Natural killer cell treated with Interleukin-12 subunit alpha and Interleukin-12 subunit beta and Interleukin-15 and Interleukin-18, amount 100 ng/mL, for 72 hours (primary cell): ENCODE results near the gene GPR87. TPM values are rescaled to one million over a fixed set of nuclear protein-coding genes. Genes with fewer than 3 reads are reported as not detected.
A peak's percentile ranks its signal among the peaks of the same experiment; 100 is the strongest.

Experiments
- ATAC-seq, 2 donors: fragments of 150-1000 bp; cut with Tn5 transposase in 1 of 2; sonication (Bioruptor Pico), chemical (Tn5 transposase) in 1 of 2; 2 replicates each; pipeline ENCODE4 v1.10.0; 2021
- DNase-seq: peaks from one replicate; pipeline ENCODE4 v3.0.0; 2022; ENCODE audit warnings: low spot score
- H3K27ac Mint-ChIP-seq, 2 donors: 1 replicate in 1 of 2; 2 replicates in 1 of 2; pipeline ENCODE4 v1.8.0; 2022; ENCODE audit warnings: mixed read lengths in 2 of 2, mild to moderate bottlenecking in 1 of 2, moderate library complexity in 1 of 2
- H3K27me3 Mint-ChIP-seq, 2 donors: 1 replicate in 1 of 2; 2 replicates in 1 of 2; pipeline ENCODE4 v1.8.0; 2022; ENCODE audit warnings: mixed read lengths in 2 of 2
- H3K36me3 Mint-ChIP-seq: one replicate; pipeline ENCODE4 v1.8.0; 2022; ENCODE audit warnings: mixed read lengths
- H3K4me1 Mint-ChIP-seq, 2 donors: 1 replicate in 1 of 2; 2 replicates in 1 of 2; pipeline ENCODE4 v1.8.0; 2022; ENCODE audit warnings: low read depth in 2 of 2, mixed read lengths in 2 of 2, mild to moderate bottlenecking in 1 of 2
- H3K4me3 Mint-ChIP-seq: one replicate; pipeline ENCODE4 v1.8.0; 2022; ENCODE audit warnings: mixed read lengths
- H3K9me3 Mint-ChIP-seq: 2 replicates; pipeline ENCODE4 v1.8.0; 2022; ENCODE audit warnings: mixed read lengths
- total RNA-seq, 2 donors: library from RNA; stranded (reverse); gene quantifications; one replicate each; pipeline ENCODE4 v1.2.3, GENCODE V29; 2022

The GPR87 gene, protein sequence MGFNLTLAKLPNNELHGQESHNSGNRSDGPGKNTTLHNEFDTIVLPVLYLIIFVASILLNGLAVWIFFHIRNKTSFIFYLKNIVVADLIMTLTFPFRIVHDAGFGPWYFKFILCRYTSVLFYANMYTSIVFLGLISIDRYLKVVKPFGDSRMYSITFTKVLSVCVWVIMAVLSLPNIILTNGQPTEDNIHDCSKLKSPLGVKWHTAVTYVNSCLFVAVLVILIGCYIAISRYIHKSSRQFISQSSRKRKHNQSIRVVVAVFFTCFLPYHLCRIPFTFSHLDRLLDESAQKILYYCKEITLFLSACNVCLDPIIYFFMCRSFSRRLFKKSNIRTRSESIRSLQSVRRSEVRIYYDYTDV
- total RNA-seq, result not detected

GRCh38 chr3:151316267-151316991 lies at the start of gene GPR87:
TSS of gene GPR87 (minus strand) at chr3:151316820. CDS start at chr3:151300100, 16,720 bp downstream.
- H3K4me3 Mint-ChIP-seq, result no peak within 1 kb of the TSS
- no peaks in the 10 kb centered on the region for H3K9me3 Mint-ChIP-seq
- H3K36me3 Mint-ChIP-seq, result no peaks in the 10 kb centered on the region
- H3K27me3 Mint-ChIP-seq, result peaks cover 0 to 2% of the 10 kb centered on the region in 2 donors
- no peak for DNase-seq
- peak within 1 kb of the TSS in 1 of 2 donors; percentile 7 for H3K27ac Mint-ChIP-seq
- no peaks in the 10 kb centered on the region for H3K4me1 Mint-ChIP-seq
- no peak for ATAC-seq

GRCh38 chr3:151362751-151363174 lies 46.1 kb upstream of the GPR87 start:
- Mint-ChIP-seq H3K4me1 (no peaks in the 10 kb centered on the region), H3K36me3 (no peaks in the 10 kb centered on the region), H3K27ac (no peak overlapping the region), H3K4me3 (no peak overlapping the region), H3K27me3 (peaks cover 0 to 17% of the 10 kb centered on the region in 2 donors), H3K9me3 (no peaks in the 10 kb centered on the region)
- DNase-seq, result no peak
- no peak for ATAC-seq

DNA sequence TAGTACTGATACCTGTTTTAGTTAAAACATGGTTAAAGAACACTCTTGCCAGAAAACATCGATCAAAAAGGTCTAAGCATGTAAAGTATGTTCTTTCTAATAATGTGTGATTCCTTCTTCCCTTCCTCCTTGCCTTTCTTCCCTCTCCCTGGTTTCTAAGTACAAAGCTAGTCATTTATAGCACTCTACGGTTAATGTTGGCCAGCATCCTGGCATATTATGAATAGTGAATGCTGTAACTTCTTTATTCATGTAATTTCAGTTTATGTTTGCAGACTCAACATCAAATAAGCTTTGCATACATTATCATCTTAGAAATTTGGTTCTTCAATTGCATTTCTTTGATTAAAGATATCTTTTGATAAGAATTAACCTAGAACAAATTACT lies 40.8 kb upstream of the GPR87 start:
- Mint-ChIP-seq H3K4me1 (no peaks in the 10 kb centered on the region), H3K36me3 (no peaks in the 10 kb centered on the region), H3K9me3 (no peaks in the 10 kb centered on the region), H3K27ac (no peak overlapping the region), H3K4me3 (no peak overlapping the region), H3K27me3 (peaks cover 0 to 3% of the 10 kb centered on the region in 2 donors)
- DNase-seq, result no peak
- ATAC-seq, result no peak

- H3K4me1 Mint-ChIP-seq, result no peaks in the 10 kb centered on the region
- H3K27ac Mint-ChIP-seq, result no peak overlapping the region
- H3K36me3 Mint-ChIP-seq, result no peaks in the 10 kb centered on the region
- ATAC-seq (no peak), DNase-seq (no peak)
- H3K9me3 Mint-ChIP-seq, result no peaks in the 10 kb centered on the region
- H3K4me3 Mint-ChIP-seq, result no peak overlapping the region
- no peaks in the 10 kb centered on the region for H3K27me3 Mint-ChIP-seq
Measured at GRCh38 chr3:151356794-151357462, 40.3 kb upstream of the GPR87 start.

- Mint-ChIP-seq H3K4me1 (peaks cover 11 to 18% of the 10 kb centered on the region in 2 donors), H3K27ac (peak overlapping the region in 1 of 2 donors; percentile 40), H3K36me3 (no peaks in the 10 kb centered on the region), H3K9me3 (no peaks in the 10 kb centered on the region), H3K27me3 (peaks cover 0 to 8% of the 10 kb centered on the region in 2 donors), H3K4me3 (peak overlapping the region; percentile 2)
- ATAC-seq (no peak), DNase-seq (no peak)
Measured at GRCh38 chr3:151351648-151352047, 35.0 kb upstream of the GPR87 start.

DNA sequence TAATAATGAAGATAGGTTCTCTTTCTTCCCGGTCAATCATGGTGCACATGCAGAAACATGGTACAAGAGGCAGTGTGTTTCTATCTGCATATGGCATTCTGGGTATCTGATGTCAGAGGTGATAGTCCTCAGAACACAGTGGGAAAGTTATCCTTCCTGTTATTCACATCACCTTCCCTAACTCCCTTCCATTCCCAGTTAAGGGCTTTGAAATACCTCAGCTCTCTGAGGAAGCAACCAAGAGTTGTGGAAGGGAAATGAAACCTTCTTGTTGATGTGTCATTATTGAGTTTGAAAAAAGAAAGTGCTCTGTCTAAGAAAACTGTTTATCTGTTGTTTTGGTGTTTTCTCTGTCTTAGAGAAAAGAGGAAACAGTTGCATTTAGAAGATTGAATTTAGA lies 34.6 kb upstream of the GPR87 start:
- no peak for ATAC-seq
- H3K27ac Mint-ChIP-seq, result peak overlapping the region in 1 of 2 donors; percentile 40

GRCh38 chr3:151350656-151351055 lies 34.0 kb upstream of the GPR87 start:
- Mint-ChIP-seq H3K9me3 (no peaks in the 10 kb centered on the region), H3K4me1 (peaks cover 21 to 27% of the 10 kb centered on the region in 2 donors), H3K27me3 (peaks cover 0 to 8% of the 10 kb centered on the region in 2 donors), H3K36me3 (no peaks in the 10 kb centered on the region), H3K27ac (no peak overlapping the region), H3K4me3 (no peak overlapping the region)
- DNase-seq, result no peak
- no peak for ATAC-seq

More for the DNA sequence above, 34.6 kb upstream of the GPR87 start:
- peak overlapping the region; percentile 2 for H3K4me3 Mint-ChIP-seq
- peaks cover 15 to 22% of the 10 kb centered on the region in 2 donors for H3K4me1 Mint-ChIP-seq
- H3K27me3 Mint-ChIP-seq, result peaks cover 0 to 8% of the 10 kb centered on the region in 2 donors
- H3K9me3 Mint-ChIP-seq, result no peaks in the 10 kb centered on the region
- no peaks in the 10 kb centered on the region for H3K36me3 Mint-ChIP-seq
- DNase-seq, result no peak

DNA sequence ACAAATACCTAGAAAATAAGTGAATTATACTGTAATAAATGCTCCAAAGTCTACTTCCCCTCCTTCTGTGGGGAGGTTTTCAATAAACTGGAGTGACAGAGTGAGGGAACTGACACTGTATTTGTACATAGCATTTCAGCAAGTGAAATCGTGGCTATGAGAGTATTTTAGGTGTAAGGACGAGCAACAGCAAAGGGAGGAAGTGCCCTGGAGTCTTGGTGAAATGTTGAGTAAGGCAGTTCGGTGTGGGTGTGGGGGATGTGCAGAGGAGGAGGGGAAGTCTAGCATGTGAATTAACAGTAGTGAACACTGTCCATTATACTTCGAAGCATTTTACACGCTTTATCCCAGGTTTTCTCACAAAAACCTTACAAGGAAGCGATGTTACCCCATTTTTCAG lies 30.8 kb upstream of the GPR87 start:
- H3K27me3 Mint-ChIP-seq, result peaks cover 0 to 16% of the 10 kb centered on the region in 2 donors
- H3K4me1 Mint-ChIP-seq, result peaks cover 21 to 27% of the 10 kb centered on the region in 2 donors
- ATAC-seq, result peak; percentile 68 to 79
- H3K36me3 Mint-ChIP-seq, result no peaks in the 10 kb centered on the region
- H3K4me3 Mint-ChIP-seq, result peak overlapping the region; percentile 44
- H3K27ac Mint-ChIP-seq, result peak overlapping the region; percentile 27 to 70
- H3K9me3 Mint-ChIP-seq, result no peaks in the 10 kb centered on the region
- peak; percentile 68 for DNase-seq

DNA sequence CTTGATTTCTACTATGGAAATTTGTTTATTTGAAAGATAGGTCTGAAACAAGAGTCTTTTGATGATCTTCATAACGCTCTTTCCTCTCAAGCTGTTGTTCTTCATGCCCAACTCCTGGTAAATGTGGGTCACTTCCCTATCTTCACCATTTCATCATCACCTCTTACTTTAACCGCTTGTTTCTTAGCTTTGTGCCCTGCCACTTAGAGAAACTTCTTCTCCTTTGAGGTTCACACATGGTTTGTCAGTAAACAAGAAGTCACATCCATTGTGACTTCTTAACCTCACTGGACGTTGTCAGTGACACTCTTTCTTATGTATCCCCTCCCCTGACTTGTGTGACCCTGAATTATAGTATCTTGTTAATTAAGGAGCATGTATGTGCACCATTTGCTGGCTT lies 29.7 kb upstream of the GPR87 start:
- Mint-ChIP-seq H3K27ac (peak overlapping the region; percentile 58 to 70), H3K27me3 (peaks cover 0 to 19% of the 10 kb centered on the region in 2 donors), H3K4me3 (peak overlapping the region; percentile 70), H3K9me3 (no peaks in the 10 kb centered on the region), H3K4me1 (peaks cover 21 to 25% of the 10 kb centered on the region in 2 donors), H3K36me3 (no peaks in the 10 kb centered on the region)
- ATAC-seq (peak; percentile 62 to 76), DNase-seq (no peak)

- Mint-ChIP-seq H3K4me1 (peaks cover 21 to 22% of the 10 kb centered on the region in 2 donors), H3K4me3 (peak overlapping the region; percentile 70), H3K36me3 (no peaks in the 10 kb centered on the region), H3K9me3 (no peaks in the 10 kb centered on the region), H3K27ac (peak overlapping the region; percentile 58 to 70), H3K27me3 (peaks cover 0 to 19% of the 10 kb centered on the region in 2 donors)
- no peak for DNase-seq
- peak in 1 of 2 donors; percentile 62 for ATAC-seq
Measured at GRCh38 chr3:151345859-151346258, 29.2 kb upstream of the GPR87 start.

GRCh38 chr3:151331696-151332095 lies 15.1 kb upstream of the GPR87 start:
- no peak overlapping the region for H3K27ac Mint-ChIP-seq
- DNase-seq (no peak), ATAC-seq (no peak)
- no peaks in the 10 kb centered on the region for H3K9me3 Mint-ChIP-seq
- peaks cover 9 to 17% of the 10 kb centered on the region in 2 donors for H3K4me1 Mint-ChIP-seq
- H3K4me3 Mint-ChIP-seq, result no peak overlapping the region
- H3K27me3 Mint-ChIP-seq, result no peaks in the 10 kb centered on the region
- H3K36me3 Mint-ChIP-seq, result no peaks in the 10 kb centered on the region

GRCh38 chr3:151330899-151331298 lies 14.3 kb upstream of the GPR87 start:
- Mint-ChIP-seq H3K36me3 (no peaks in the 10 kb centered on the region), H3K27me3 (no peaks in the 10 kb centered on the region), H3K4me3 (no peak overlapping the region), H3K4me1 (peaks cover 9 to 17% of the 10 kb centered on the region in 2 donors), H3K27ac (no peak overlapping the region), H3K9me3 (no peaks in the 10 kb centered on the region)
- ATAC-seq (no peak), DNase-seq (no peak)

DNA sequence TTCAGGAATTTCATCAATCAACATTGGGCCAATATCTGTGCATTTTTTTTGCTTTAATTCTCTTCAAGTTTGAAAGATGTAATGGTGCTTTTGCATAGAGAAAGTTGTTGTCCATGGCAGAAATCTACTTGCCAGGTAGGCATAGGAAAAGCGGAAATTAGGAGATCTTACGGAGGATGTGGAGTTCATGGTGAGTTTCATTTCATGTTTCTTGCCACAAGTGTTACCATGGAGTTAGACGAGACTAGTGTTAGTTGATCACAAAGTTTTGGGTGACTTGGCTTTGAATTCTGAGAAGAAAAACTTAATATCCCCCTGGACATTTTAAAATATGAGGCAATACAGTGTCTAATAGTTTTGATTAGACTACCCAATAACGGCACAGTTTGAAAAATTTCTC lies 13.8 kb upstream of the GPR87 start:
- DNase-seq, result no peak
- no peak overlapping the region for H3K27ac Mint-ChIP-seq
- H3K4me3 Mint-ChIP-seq, result no peak overlapping the region
- peaks cover 9 to 17% of the 10 kb centered on the region in 2 donors for H3K4me1 Mint-ChIP-seq
- no peak for ATAC-seq
- H3K36me3 Mint-ChIP-seq, result no peaks in the 10 kb centered on the region
- no peaks in the 10 kb centered on the region for H3K9me3 Mint-ChIP-seq
- H3K27me3 Mint-ChIP-seq, result no peaks in the 10 kb centered on the region
